GM18520 (cell line): ENCODE data around the gene TMCO4.

Source experiments
- ATAC-seq: cut with Tn5 transposase; IDR thresholded peaks from one replicate; pipeline ENCODE4 v1.9.1; 2021; ENCODE audit not compliant: unreplicated experiment

The TMCO4 gene

GRCh38 chr1:19661721-19662228 lies 137.9 kb downstream of the TMCO4 start:
- no peak for ATAC-seq

- no peak for ATAC-seq
Observed at GRCh38 chr1:19658186-19658585, 141.5 kb downstream of the TMCO4 start.

- ATAC-seq, result no peak
Observed at GRCh38 chr1:19657511-19657910, 142.2 kb downstream of the TMCO4 start.

- ATAC-seq, result no peak
Observed at GRCh38 chr1:19656780-19657466, 142.8 kb downstream of the TMCO4 start.

- ATAC-seq, result no peak
Observed at GRCh38 chr1:19656134-19656779, 143.5 kb downstream of the TMCO4 start.

- no peak for ATAC-seq
Observed at GRCh38 chr1:19655718-19656080, 144.0 kb downstream of the TMCO4 start.

GRCh38 chr1:19654886-19655717 lies 144.6 kb downstream of the TMCO4 start:
- ATAC-seq, result no peak

- no peak for ATAC-seq
Observed at GRCh38 chr1:19654386-19654785, 145.3 kb downstream of the TMCO4 start.

GRCh38 chr1:19651141-19651737 lies 148.5 kb downstream of the TMCO4 start:
- no peak for ATAC-seq

GRCh38 chr1:19650416-19651140 lies 149.1 kb downstream of the TMCO4 start:
- no peak for ATAC-seq

GRCh38 chr1:19648689-19649088 lies 151.0 kb downstream of the TMCO4 start:
- no peak for ATAC-seq

- ATAC-seq, result no peak
Observed at GRCh38 chr1:19648239-19648638, 151.5 kb downstream of the TMCO4 start.

- no peak for ATAC-seq
Observed at GRCh38 chr1:19647643-19648042, 152.1 kb downstream of the TMCO4 start.

GRCh38 chr1:19646377-19647319 lies 153.1 kb downstream of the TMCO4 start:
- no peak for ATAC-seq

GRCh38 chr1:19645411-19646251 lies 154.1 kb downstream of the TMCO4 start:
- no peak for ATAC-seq

GRCh38 chr1:19644681-19645410 lies 154.9 kb downstream of the TMCO4 start:
- no peak for ATAC-seq

GRCh38 chr1:19644395-19644680 lies 155.4 kb downstream of the TMCO4 start:
- no peak for ATAC-seq
